HG03520 (cell line): ENCODE measurements around the gene ITPKC.

ENCODE experiments used
- ATAC-seq: cut with Tn5 transposase; IDR thresholded peaks from one replicate; pipeline ENCODE4 v1.9.1; 2021; ENCODE audit warnings: mild to moderate bottlenecking, moderate library complexity; ENCODE audit not compliant: unreplicated experiment

The ITPKC gene

GRCh38 chr19:40786060-40787037 lies 69.4 kb downstream of the ITPKC start:
- ATAC-seq: no peak
